ENCODE results near the gene SDR42E1. TPM values are rescaled to one million over a fixed set of nuclear protein-coding genes. Genes with fewer than 3 reads are reported as not detected.
"Not testable (repeated sequence)": the region's sequence is repeated elsewhere in the genome, so short reads cannot be mapped to it uniquely, and the experiment has no call there.

The SDR42E1 gene
- total and polyA plus RNA-seq, 2 donors from 2014 or later = 2.5 to 15.0 TPM

DNA sequence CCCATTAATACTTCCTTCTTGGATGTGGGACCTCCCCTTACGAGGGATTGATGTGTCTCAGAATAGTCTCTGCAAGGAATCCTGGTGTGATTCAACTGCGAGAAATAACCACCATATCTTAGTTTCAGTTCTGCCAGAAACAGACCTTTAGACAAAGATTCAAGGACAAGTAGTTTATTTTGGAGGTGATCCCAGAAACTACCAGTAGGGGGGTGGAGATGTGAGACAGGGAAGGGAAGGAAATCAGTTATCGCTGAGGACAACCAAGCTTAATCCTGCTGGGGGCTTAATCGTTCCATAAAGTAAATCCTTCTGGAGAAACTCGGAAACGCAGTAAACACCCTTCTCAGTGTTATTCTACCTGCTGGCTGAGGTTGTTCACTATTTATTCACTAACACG lies 5.0 kb upstream of the SDR42E1 start:
- Histone ChIP-seq H3K9me3 (ENCODE audit: control insufficient read depth in 2 of 3, insufficient read depth in 1 of 3, low read length in 3 of 3) (peaks cover 0 to 4% (median 0%) of the 10 kb centered on the region in 3 donors), H3K4me3 (ENCODE audit: low read length in 3 of 3) (peak overlapping the region in 1 of 3 donors; percentile 16), H3K36me3 (ENCODE audit: control insufficient read depth in 2 of 3, insufficient read depth in 3 of 3, low read length in 3 of 3) (no peaks in the 10 kb centered on the region), H3K27me3 (ENCODE audit: control insufficient read depth, insufficient read depth, low read length) (no peaks in the 10 kb centered on the region), H3K9ac (ENCODE audit: low read length in 3 of 3) (no peak overlapping the region), H3K27ac (ENCODE audit: low read depth in 2 of 2, low read length in 2 of 2) (no peak overlapping the region), H3K4me1 (ENCODE audit: control insufficient read depth in 2 of 3, insufficient read depth in 2 of 3, low read depth in 1 of 3, low read length in 3 of 3) (no peaks in the 10 kb centered on the region)
- intact Hi-C loops (cut with DNase I) = no loop called here
- DNase-seq (peak in 1 of 5 donors; percentile 50), FAIRE-seq (no peak)
- TF ChIP-seq, protein P1, sequence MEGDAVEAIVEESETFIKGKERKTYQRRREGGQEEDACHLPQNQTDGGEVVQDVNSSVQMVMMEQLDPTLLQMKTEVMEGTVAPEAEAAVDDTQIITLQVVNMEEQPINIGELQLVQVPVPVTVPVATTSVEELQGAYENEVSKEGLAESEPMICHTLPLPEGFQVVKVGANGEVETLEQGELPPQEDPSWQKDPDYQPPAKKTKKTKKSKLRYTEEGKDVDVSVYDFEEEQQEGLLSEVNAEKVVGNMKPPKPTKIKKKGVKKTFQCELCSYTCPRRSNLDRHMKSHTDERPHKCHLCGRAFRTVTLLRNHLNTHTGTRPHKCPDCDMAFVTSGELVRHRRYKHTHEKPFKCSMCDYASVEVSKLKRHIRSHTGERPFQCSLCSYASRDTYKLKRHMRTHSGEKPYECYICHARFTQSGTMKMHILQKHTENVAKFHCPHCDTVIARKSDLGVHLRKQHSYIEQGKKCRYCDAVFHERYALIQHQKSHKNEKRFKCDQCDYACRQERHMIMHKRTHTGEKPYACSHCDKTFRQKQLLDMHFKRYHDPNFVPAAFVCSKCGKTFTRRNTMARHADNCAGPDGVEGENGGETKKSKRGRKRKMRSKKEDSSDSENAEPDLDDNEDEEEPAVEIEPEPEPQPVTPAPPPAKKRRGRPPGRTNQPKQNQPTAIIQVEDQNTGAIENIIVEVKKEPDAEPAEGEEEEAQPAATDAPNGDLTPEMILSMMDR (IDR thresholded peaks at IDR 0.05; ENCODE audit: borderline replicate concordance, extremely low read depth, insufficient read depth) = peak; percentile 10

DNA sequence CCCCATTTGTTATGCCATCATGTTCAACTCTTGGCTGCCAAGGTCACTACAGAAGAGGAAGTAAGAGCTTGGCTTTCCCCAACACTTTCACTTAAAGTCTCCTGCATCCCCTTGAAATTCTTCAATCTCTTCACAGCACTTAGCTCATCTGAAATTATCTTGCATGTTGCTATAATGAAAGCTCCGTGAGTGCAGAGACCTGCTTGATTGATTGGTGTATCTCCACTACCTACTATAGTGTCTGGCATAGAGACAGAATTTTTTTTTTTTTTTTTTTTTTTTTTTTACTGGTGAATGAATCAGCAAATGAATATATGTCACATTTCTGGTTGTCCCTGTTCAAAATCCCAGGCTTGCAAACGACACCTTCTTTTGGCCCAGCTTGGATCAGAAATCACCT lies 1.9 kb upstream of the SDR42E1 start:
- H3K4me1 ChIP-seq (ENCODE audit: control insufficient read depth in 2 of 3, insufficient read depth in 2 of 3, low read depth in 1 of 3, low read length in 3 of 3) = no peaks in the 10 kb centered on the region
- FAIRE-seq (no peak), DNase-seq (no peak)
- TF ChIP-seq, protein P1 (IDR thresholded peaks at IDR 0.05; ENCODE audit: borderline replicate concordance, extremely low read depth, insufficient read depth) = no peak
- H3K36me3 ChIP-seq (ENCODE audit: control insufficient read depth in 2 of 3, insufficient read depth in 3 of 3, low read length in 3 of 3) = no peaks in the 10 kb centered on the region
- H3K27me3 ChIP-seq (ENCODE audit: control insufficient read depth, insufficient read depth, low read length) = no peaks in the 10 kb centered on the region
- H3K9ac ChIP-seq (ENCODE audit: low read length in 3 of 3) = no peak overlapping the region
- H3K9me3 ChIP-seq (ENCODE audit: control insufficient read depth in 2 of 3, insufficient read depth in 1 of 3, low read length in 3 of 3) = peaks cover 0 to 11% (median 1%) of the 10 kb centered on the region in 3 donors
- H3K27ac ChIP-seq (ENCODE audit: low read depth in 2 of 2, low read length in 2 of 2) = no peak overlapping the region
- no peak overlapping the region for H3K4me3 ChIP-seq (ENCODE audit: low read length in 3 of 3)
- intact Hi-C loops (cut with DNase I) = no loop called here

- peaks cover 0 to 5% (median 0%) of the 10 kb centered on the region in 3 donors for H3K36me3 ChIP-seq (ENCODE audit: control insufficient read depth in 2 of 3, insufficient read depth in 3 of 3, low read length in 3 of 3)
- H3K9ac ChIP-seq (ENCODE audit: low read length in 3 of 3) = peak overlapping the region; percentile 4 to 42 (median 28)
- no peak for DNase-seq
- H3K27ac ChIP-seq (ENCODE audit: low read depth in 2 of 2, low read length in 2 of 2) = no peak overlapping the region
- peaks cover 0 to 11% (median 1%) of the 10 kb centered on the region in 3 donors for H3K9me3 ChIP-seq (ENCODE audit: control insufficient read depth in 2 of 3, insufficient read depth in 1 of 3, low read length in 3 of 3)
- H3K4me3 ChIP-seq (ENCODE audit: low read length in 3 of 3) = peak overlapping the region; percentile 53 to 63 (median 58)
- no peaks in the 10 kb centered on the region for H3K27me3 ChIP-seq (ENCODE audit: control insufficient read depth, insufficient read depth, low read length)
- no peak for FAIRE-seq
- intact Hi-C loops (cut with DNase I) = no loop called here
- H3K4me1 ChIP-seq (ENCODE audit: control insufficient read depth in 2 of 3, insufficient read depth in 2 of 3, low read depth in 1 of 3, low read length in 3 of 3) = no peaks in the 10 kb centered on the region
- TF ChIP-seq, protein P1 (IDR thresholded peaks at IDR 0.05; ENCODE audit: borderline replicate concordance, extremely low read depth, insufficient read depth) = no peak
These were observed 621 bp downstream of the SDR42E1 start for GRCh38 chr16:82010649-82011048.

DNA sequence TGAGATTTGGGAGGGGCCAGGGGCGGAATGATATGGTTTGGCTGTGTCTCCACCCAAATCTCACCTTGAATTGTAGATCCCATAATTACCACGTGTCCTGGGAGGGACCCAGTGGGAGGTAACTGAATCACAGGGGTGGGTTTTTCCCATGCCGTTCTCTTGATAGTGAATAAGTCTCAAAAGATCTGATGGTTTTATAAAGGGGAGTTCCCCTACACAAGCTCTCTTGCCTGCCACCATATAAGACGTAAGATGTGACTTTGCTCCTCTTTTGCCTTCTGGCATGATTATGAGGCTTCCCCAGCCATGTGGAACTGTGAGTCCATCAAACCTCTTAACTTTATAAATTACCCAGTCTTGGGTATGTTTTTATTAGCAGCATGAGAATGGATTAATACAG lies 1.5 kb downstream of the SDR42E1 start:
- DNase-seq; H3K9me3 ChIP-seq (ENCODE audit: control insufficient read depth in 2 of 3, insufficient read depth in 1 of 3, low read length in 3 of 3); intact Hi-C loops (cut with DNase I); H3K27ac ChIP-seq (ENCODE audit: low read depth in 2 of 2, low read length in 2 of 2); H3K36me3 ChIP-seq (ENCODE audit: control insufficient read depth in 2 of 3, insufficient read depth in 3 of 3, low read length in 3 of 3); FAIRE-seq; H3K4me1 ChIP-seq (ENCODE audit: control insufficient read depth in 2 of 3, insufficient read depth in 2 of 3, low read depth in 1 of 3, low read length in 3 of 3); H3K4me3 ChIP-seq (ENCODE audit: low read length in 3 of 3); H3K9ac ChIP-seq (ENCODE audit: low read length in 3 of 3); H3K27me3 ChIP-seq (ENCODE audit: control insufficient read depth, insufficient read depth, low read length): not testable (repeated sequence)

Measured in kidney (tissue), 14 donors.